OCI-LY1 (cell line): ENCODE measurements around the gene NEK2.
"Not testable (repeated sequence)": the region's sequence is repeated elsewhere in the genome, so short reads cannot be mapped to it uniquely, and the experiment has no call there.

ENCODE experiments used
- H2AFZ ChIP-seq: fragments of 200-600 bp; sonication (generic), shearing (Covaris generic); 2 replicates; pipeline ENCODE4 v1.6.0; 2014; ENCODE audit warnings: antibody characterized with exemption, mild to moderate bottlenecking, low read length
- H3F3A ChIP-seq: fragments of 200-600 bp; sonication (generic), shearing (Covaris generic); 2 replicates; pipeline ENCODE4 v1.6.0; 2014; ENCODE audit warnings: mild to moderate bottlenecking, antibody characterized with exemption, low read length, moderate library complexity; ENCODE audit not compliant: insufficient read depth
- H3K27ac ChIP-seq: fragments of 200-600 bp; sonication (generic); 2 replicates; pipeline ENCODE4 v1.5.1; 2014; ENCODE audit warnings: low read length, mixed run types, mild to moderate bottlenecking, low read depth; ENCODE audit not compliant: poor library complexity, severe bottlenecking
- H3K27me3 ChIP-seq: fragments of 200-600 bp; sonication (generic); 2 replicates; pipeline ENCODE4 v1.6.0; 2014; ENCODE audit warnings: antibody characterized with exemption, mild to moderate bottlenecking, low read length, moderate library complexity; ENCODE audit not compliant: insufficient read depth
- H3K36me3 ChIP-seq: fragments of 200-600 bp; sonication (generic); 2 replicates; pipeline ENCODE4 v1.6.1; 2014; ENCODE audit warnings: mild to moderate bottlenecking, antibody characterized with exemption, low read length, moderate library complexity, mixed read lengths; ENCODE audit not compliant: insufficient read depth
- H3K4me1 ChIP-seq: fragments of 200-600 bp; sonication (generic); 2 replicates; pipeline ENCODE4 v1.5.1; 2014; ENCODE audit warnings: mild to moderate bottlenecking, low read length, moderate library complexity; ENCODE audit not compliant: insufficient read depth, severe bottlenecking
- H3K4me2 ChIP-seq: fragments of 200-600 bp; sonication (generic), shearing (Covaris generic); 2 replicates; pipeline ENCODE4 v1.6.1; 2014; ENCODE audit warnings: low read length
- H3K4me3 ChIP-seq: fragments of 200-600 bp; sonication (generic); 2 replicates; pipeline ENCODE4 v1.5.1; 2014; ENCODE audit warnings: low read length, low read depth, mild to moderate bottlenecking, mixed read lengths; ENCODE audit not compliant: poor library complexity, severe bottlenecking
- H3K79me2 ChIP-seq: fragments of 200-600 bp; shearing (Covaris generic); 2 replicates; pipeline ENCODE4 v1.6.1; 2016; ENCODE audit warnings: mixed run types, low read length, mixed read lengths; ENCODE audit not compliant: insufficient read depth
- H3K9ac ChIP-seq: fragments of 200-600 bp; sonication (generic), shearing (Covaris generic); 2 replicates; pipeline ENCODE4 v1.6.1; 2014; ENCODE audit warnings: mild to moderate bottlenecking, low read length, mixed read lengths
- H3K9me2 ChIP-seq: fragments of 200-600 bp; sonication (generic), shearing (Covaris generic); 2 replicates; pipeline ENCODE4 v1.6.1; 2014; ENCODE audit warnings: low read depth, mild to moderate bottlenecking, low read length, mixed read lengths
- H3K9me3 ChIP-seq: fragments of 200-600 bp; shearing (Covaris generic); 2 replicates; pipeline ENCODE4 v1.6.1; 2014; ENCODE audit warnings: low read length, mixed read lengths
- H4K20me1 ChIP-seq: fragments of 200-600 bp; sonication (generic), shearing (Covaris generic); 2 replicates; pipeline ENCODE4 v1.6.0; 2016; ENCODE audit warnings: mild to moderate bottlenecking, low read length; ENCODE audit not compliant: insufficient read depth
- CTCF ChIP-seq: fragments of 200-600 bp; sonication (generic), shearing (Covaris generic); IDR thresholded peaks from 2 replicates; pipeline ENCODE4 v1.5.1; 2017; ENCODE audit warnings: mild to moderate bottlenecking, antibody characterized with exemption, low read length, moderate library complexity, mixed read lengths
- EZH2 ChIP-seq: fragments of 200-600 bp; sonication (generic), shearing (Covaris generic); IDR thresholded peaks from 2 replicates; pipeline ENCODE4 v1.8.0; 2017; ENCODE audit warnings: borderline replicate concordance, mixed run types, mild to moderate bottlenecking, antibody characterized with exemption, low read length, moderate library complexity, mixed read lengths

The NEK2 gene

GRCh38 chr1:211722277-211723175, 47.1 kb upstream of the NEK2 start:
- no peak overlapping the region for H3K4me2 ChIP-seq
- H3K9ac ChIP-seq = no peak overlapping the region
- H3K27me3 ChIP-seq = no peaks in the 10 kb centered on the region
- H3K79me2 ChIP-seq = no peaks in the 10 kb centered on the region
- TF ChIP-seq EZH2 (no peak), CTCF (no peak)
- H3K9me2 ChIP-seq = no peaks in the 10 kb centered on the region
- no peaks in the 10 kb centered on the region for H3K4me1 ChIP-seq
- H3K27ac ChIP-seq = no peak overlapping the region
- H3K9me3 ChIP-seq = 0 out of 2 replicates have a peak, but pooled peaks cover 4% of the 10 kb centered on the region
- no peaks in the 10 kb centered on the region; the same call in 1 of the 2 replicates for H3K36me3 ChIP-seq
- H3F3A ChIP-seq = no peaks in the 10 kb centered on the region
- no peaks in the 10 kb centered on the region for H4K20me1 ChIP-seq
- H2AFZ ChIP-seq = no peak overlapping the region
- H3K4me3 ChIP-seq = no peak overlapping the region

GRCh38 chr1:211716555-211716954, 41.1 kb upstream of the NEK2 start:
- not testable (repeated sequence) for H3K36me3 ChIP-seq, H3K79me2 ChIP-seq, H3K27ac ChIP-seq, H2AFZ ChIP-seq, H3K4me1 ChIP-seq, H3K9me3 ChIP-seq, H3K4me2 ChIP-seq, H3K9ac ChIP-seq, H3F3A ChIP-seq, H3K4me3 ChIP-seq, H3K27me3 ChIP-seq, H4K20me1 ChIP-seq, H3K9me2 ChIP-seq

GRCh38 chr1:211715971-211716370, 40.5 kb upstream of the NEK2 start:
- Histone ChIP-seq H3K79me2 (no peaks in the 10 kb centered on the region), H3K9ac (no peak overlapping the region), H3K4me3 (no peak overlapping the region), H3K9me2 (no peaks in the 10 kb centered on the region), H3F3A (no peaks in the 10 kb centered on the region), H3K36me3 (no peaks in the 10 kb centered on the region; the same call in 1 of the 2 replicates), H3K27me3 (no peaks in the 10 kb centered on the region), H3K4me2 (no peak overlapping the region), H4K20me1 (no peaks in the 10 kb centered on the region), H3K27ac (no peak overlapping the region), H3K9me3 (0 out of 2 replicates have a peak, but pooled peaks cover 4% of the 10 kb centered on the region), H2AFZ (no peak overlapping the region), H3K4me1 (no peaks in the 10 kb centered on the region)
- TF ChIP-seq EZH2 (no peak), CTCF (no peak)

GRCh38 chr1:211714154-211714553, 38.7 kb upstream of the NEK2 start:
- no peaks in the 10 kb centered on the region for H3K27me3 ChIP-seq
- H3F3A ChIP-seq = no peaks in the 10 kb centered on the region
- TF ChIP-seq CTCF (no peak), EZH2 (no peak)
- no peak overlapping the region for H3K27ac ChIP-seq
- H3K9me2 ChIP-seq = no peaks in the 10 kb centered on the region
- no peaks in the 10 kb centered on the region for H4K20me1 ChIP-seq
- no peaks in the 10 kb centered on the region for H3K9me3 ChIP-seq
- no peaks in the 10 kb centered on the region for H3K36me3 ChIP-seq
- H3K4me2 ChIP-seq = no peak overlapping the region
- no peak overlapping the region for H3K9ac ChIP-seq
- no peak overlapping the region for H2AFZ ChIP-seq
- no peaks in the 10 kb centered on the region for H3K79me2 ChIP-seq
- no peaks in the 10 kb centered on the region for H3K4me1 ChIP-seq
- H3K4me3 ChIP-seq = no peak overlapping the region
